GM12891 (cell line): ENCODE data around the gene KRTAP7-1. TPM values are rescaled to one million over a fixed set of nuclear protein-coding genes. Genes with fewer than 3 reads are reported as not detected.

ENCODE experiments used
- DNase-seq: peaks from one replicate; pipeline ENCODE4 v3.0.0; 2011; ENCODE audit warnings: low spot score; ENCODE audit not compliant: insufficient read length
- FAIRE-seq: peaks from 2 replicates; lab custom pipeline; 2011; peaks lifted over from hg19 to GRCh38; lab: Jason Lieb, UNC
- PAX5 ChIP-seq: IDR thresholded peaks from 2 replicates; pipeline ENCODE4 v1.6.1; 2011; ENCODE audit warnings: low read length, moderate library complexity, mild to moderate bottlenecking; ENCODE audit not compliant: insufficient read depth, severe bottlenecking
- POLR2A ChIP-seq: IDR thresholded peaks from 2 replicates; pipeline ENCODE4 v1.6.1; 2011; ENCODE audit warnings: low read depth, low read length, control low read depth
- POLR2AphosphoS5 ChIP-seq: IDR thresholded peaks from 2 replicates; pipeline ENCODE4 v1.6.1; 2011; ENCODE audit warnings: low read depth, low read length, control low read depth
- POU2F2 ChIP-seq: IDR thresholded peaks from 2 replicates; pipeline ENCODE4 v1.6.1; 2011; ENCODE audit warnings: low read depth, mild to moderate bottlenecking, control low read depth, low read length, moderate library complexity
- SPI1 ChIP-seq: IDR thresholded peaks from 2 replicates; pipeline ENCODE4 v1.6.1; 2011; ENCODE audit warnings: low read depth, low read length, control low read depth
- TAF1 ChIP-seq: IDR thresholded peaks from 2 replicates; pipeline ENCODE4 v1.6.1; 2011; ENCODE audit warnings: low read depth, low read length, control low read depth
- polyA plus RNA-seq: library from polyadenylated mRNA; unstranded; fragments of >200 nt; gene quantifications from one replicate; pipeline ENCODE4 v1.2.1, GENCODE V29; 2012; ENCODE audit warnings: low read depth, missing spikeins, inconsistent platforms; ENCODE audit not compliant: missing spikeins

KRTAP7-1 gene
- polyA plus RNA-seq: not detected

- FAIRE-seq (no peak), DNase-seq (no peak)
- TF ChIP-seq POLR2AphosphoS5 (no peak), POU2F2 (no peak), POLR2A (no peak), TAF1 (no peak), SPI1 (no peak), PAX5 (no peak)
These were observed at the start of gene KRTAP7-1 for GRCh38 chr21:30829659-30830058. Gene KRTAP7-1 (minus strand): TSS chr21:30829759. CDS start chr21:30829698, 61 bp downstream.

GRCh38 chr21:30874526-30874925 is 45.0 kb upstream of the KRTAP7-1 start:
- no peak for DNase-seq
- FAIRE-seq: no peak
- no peak for TF ChIP-seq TAF1
- no peak for TF ChIP-seq POLR2A
- no peak for TF ChIP-seq POLR2AphosphoS5
- TF ChIP-seq SPI1: no peak
- TF ChIP-seq PAX5: no peak
- TF ChIP-seq POU2F2: no peak

- no peak for DNase-seq
- TF ChIP-seq POLR2A: no peak
- no peak for TF ChIP-seq POLR2AphosphoS5
- TF ChIP-seq TAF1: no peak
- TF ChIP-seq PAX5: no peak
- TF ChIP-seq POU2F2: no peak
- TF ChIP-seq SPI1: no peak
- no peak for FAIRE-seq
These were observed 18.3 kb upstream of the KRTAP7-1 start for GRCh38 chr21:30847627-30848500.

GRCh38 chr21:30842990-30843389 is 13.4 kb upstream of the KRTAP7-1 start:
- DNase-seq: no peak
- FAIRE-seq: no peak
- no peak for TF ChIP-seq POLR2AphosphoS5
- TF ChIP-seq SPI1: no peak
- TF ChIP-seq POU2F2: no peak
- no peak for TF ChIP-seq POLR2A
- TF ChIP-seq PAX5: no peak
- TF ChIP-seq TAF1: no peak

- TF ChIP-seq TAF1 (no peak), PAX5 (no peak), POLR2A (no peak), SPI1 (no peak), POLR2AphosphoS5 (no peak), POU2F2 (no peak)
- no peak for DNase-seq
These were observed 9.7 kb upstream of the KRTAP7-1 start for GRCh38 chr21:30839304-30839703.

GRCh38 chr21:30838536-30838935 is 9.0 kb upstream of the KRTAP7-1 start:
- FAIRE-seq (no peak), DNase-seq (no peak)
- TF ChIP-seq TAF1: no peak
- no peak for TF ChIP-seq POLR2AphosphoS5
- no peak for TF ChIP-seq POLR2A
- no peak for TF ChIP-seq SPI1
- TF ChIP-seq POU2F2: no peak
- TF ChIP-seq PAX5: no peak

More at GRCh38 chr21:30839304-30839703, 9.7 kb upstream of the KRTAP7-1 start:
- no peak for FAIRE-seq

- no peak for TF ChIP-seq SPI1
- TF ChIP-seq POLR2AphosphoS5: no peak
- TF ChIP-seq TAF1: no peak
- TF ChIP-seq POLR2A: no peak
- no peak for TF ChIP-seq POU2F2
- TF ChIP-seq PAX5: no peak
- FAIRE-seq: peak; percentile 38
- DNase-seq: no peak
These were observed 1.7 kb upstream of the KRTAP7-1 start for GRCh38 chr21:30831194-30831765.

- no peak for DNase-seq
- TF ChIP-seq POLR2AphosphoS5 (no peak), TAF1 (no peak), POU2F2 (no peak), PAX5 (no peak), POLR2A (no peak), SPI1 (no peak)
- FAIRE-seq: no peak
These were observed 10.5 kb downstream of the KRTAP7-1 start for GRCh38 chr21:30818837-30819610.

GRCh38 chr21:30813174-30813573 is 16.4 kb downstream of the KRTAP7-1 start, which contains the start of gene KRTAP8-1:
Gene KRTAP8-1 (minus strand): TSS chr21:30813274. CDS start chr21:30813220, 54 bp downstream.
- TF ChIP-seq SPI1: no peak
- no peak for TF ChIP-seq POU2F2
- TF ChIP-seq POLR2AphosphoS5: no peak
- FAIRE-seq: no peak
- no peak for DNase-seq
